PC-3 (cell line): ENCODE data around the gene CABLES1.

Experiments
- CTCF ChIP-seq: fragments of 300-600 bp; sonication (generic); conservative IDR thresholded peaks from 2 replicates; pipeline ENCODE4 v1.5.1; 2017; ENCODE audit warnings: antibody characterized with exemption, low read depth, mild to moderate bottlenecking, low read length
- EZH2 ChIP-seq: fragments of 300-600 bp; sonication (generic); IDR thresholded peaks from one replicate; pipeline ENCODE4 v1.6.1; 2017; ENCODE audit warnings: antibody characterized with exemption, mild to moderate bottlenecking, low read length; ENCODE audit not compliant: unreplicated experiment

GRCh38 chr18:23108496-23108895 is 26.8 kb upstream of the CABLES1 start:
- no peak for TF ChIP-seq CTCF
- TF ChIP-seq EZH2: no peak
